ENCODE results near the gene ANO6. TPM values are rescaled to one million over a fixed set of nuclear protein-coding genes. Genes with fewer than 3 reads are reported as not detected.

ANO6 gene
- total RNA-seq, 1 experiment from 2014 or later = 46.8 TPM

GRCh38 chr12:45290216-45290605, 74.3 kb downstream of the ANO6 start:
- peaks cover 39% of the 10 kb centered on the region for H3K4me1 Mint-ChIP-seq
- ChIA-PET CTCF (no interaction called here), POLR2A (no interaction called here)
- DNase-seq (ENCODE audit: low spot score) (no peak), ATAC-seq (no peak)
- TF ChIP-seq ESRRA (CRISPR knock-in tag; IDR thresholded peaks at IDR 0.05; ENCODE audit: borderline replicate concordance) (no peak), ZBTB21 (CRISPR knock-in tag; IDR thresholded peaks at IDR 0.05; ENCODE audit: borderline replicate concordance) (no peak), IRF2 (CRISPR knock-in tag; IDR thresholded peaks at IDR 0.05; ENCODE audit: borderline replicate concordance, low read depth) (no peak), FOXP1 (CRISPR knock-in tag; IDR thresholded peaks at IDR 0.05; ENCODE audit: borderline replicate concordance) (no peak), HMGA2 (CRISPR knock-in tag; IDR thresholded peaks at IDR 0.05) (no peak), ZNF416 (CRISPR knock-in tag; IDR thresholded peaks at IDR 0.05) (no peak), NR3C1 (CRISPR knock-in tag; conservative IDR thresholded peaks at IDR 0.05; ENCODE audit: low read depth) (no peak), OVOL2 (CRISPR knock-in tag; IDR thresholded peaks at IDR 0.05; ENCODE audit: borderline replicate concordance) (no peak), SMAD4 (CRISPR knock-in tag; IDR thresholded peaks at IDR 0.05) (no peak), MYBL2 (CRISPR knock-in tag; IDR thresholded peaks at IDR 0.05) (no peak), NFYB (CRISPR knock-in tag; conservative IDR thresholded peaks at IDR 0.05; ENCODE audit: low read depth) (no peak), ELF4 (CRISPR knock-in tag; IDR thresholded peaks at IDR 0.05; ENCODE audit: low read depth) (no peak)
- TF ChIP-seq, protein P1, sequence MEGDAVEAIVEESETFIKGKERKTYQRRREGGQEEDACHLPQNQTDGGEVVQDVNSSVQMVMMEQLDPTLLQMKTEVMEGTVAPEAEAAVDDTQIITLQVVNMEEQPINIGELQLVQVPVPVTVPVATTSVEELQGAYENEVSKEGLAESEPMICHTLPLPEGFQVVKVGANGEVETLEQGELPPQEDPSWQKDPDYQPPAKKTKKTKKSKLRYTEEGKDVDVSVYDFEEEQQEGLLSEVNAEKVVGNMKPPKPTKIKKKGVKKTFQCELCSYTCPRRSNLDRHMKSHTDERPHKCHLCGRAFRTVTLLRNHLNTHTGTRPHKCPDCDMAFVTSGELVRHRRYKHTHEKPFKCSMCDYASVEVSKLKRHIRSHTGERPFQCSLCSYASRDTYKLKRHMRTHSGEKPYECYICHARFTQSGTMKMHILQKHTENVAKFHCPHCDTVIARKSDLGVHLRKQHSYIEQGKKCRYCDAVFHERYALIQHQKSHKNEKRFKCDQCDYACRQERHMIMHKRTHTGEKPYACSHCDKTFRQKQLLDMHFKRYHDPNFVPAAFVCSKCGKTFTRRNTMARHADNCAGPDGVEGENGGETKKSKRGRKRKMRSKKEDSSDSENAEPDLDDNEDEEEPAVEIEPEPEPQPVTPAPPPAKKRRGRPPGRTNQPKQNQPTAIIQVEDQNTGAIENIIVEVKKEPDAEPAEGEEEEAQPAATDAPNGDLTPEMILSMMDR (IDR thresholded peaks at IDR 0.05) = no peak
- TF ChIP-seq, protein P2, sequence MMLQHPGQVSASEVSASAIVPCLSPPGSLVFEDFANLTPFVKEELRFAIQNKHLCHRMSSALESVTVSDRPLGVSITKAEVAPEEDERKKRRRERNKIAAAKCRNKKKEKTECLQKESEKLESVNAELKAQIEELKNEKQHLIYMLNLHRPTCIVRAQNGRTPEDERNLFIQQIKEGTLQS (CRISPR knock-in tag; conservative IDR thresholded peaks at IDR 0.05) = no peak
- TF ChIP-seq, protein P3, sequence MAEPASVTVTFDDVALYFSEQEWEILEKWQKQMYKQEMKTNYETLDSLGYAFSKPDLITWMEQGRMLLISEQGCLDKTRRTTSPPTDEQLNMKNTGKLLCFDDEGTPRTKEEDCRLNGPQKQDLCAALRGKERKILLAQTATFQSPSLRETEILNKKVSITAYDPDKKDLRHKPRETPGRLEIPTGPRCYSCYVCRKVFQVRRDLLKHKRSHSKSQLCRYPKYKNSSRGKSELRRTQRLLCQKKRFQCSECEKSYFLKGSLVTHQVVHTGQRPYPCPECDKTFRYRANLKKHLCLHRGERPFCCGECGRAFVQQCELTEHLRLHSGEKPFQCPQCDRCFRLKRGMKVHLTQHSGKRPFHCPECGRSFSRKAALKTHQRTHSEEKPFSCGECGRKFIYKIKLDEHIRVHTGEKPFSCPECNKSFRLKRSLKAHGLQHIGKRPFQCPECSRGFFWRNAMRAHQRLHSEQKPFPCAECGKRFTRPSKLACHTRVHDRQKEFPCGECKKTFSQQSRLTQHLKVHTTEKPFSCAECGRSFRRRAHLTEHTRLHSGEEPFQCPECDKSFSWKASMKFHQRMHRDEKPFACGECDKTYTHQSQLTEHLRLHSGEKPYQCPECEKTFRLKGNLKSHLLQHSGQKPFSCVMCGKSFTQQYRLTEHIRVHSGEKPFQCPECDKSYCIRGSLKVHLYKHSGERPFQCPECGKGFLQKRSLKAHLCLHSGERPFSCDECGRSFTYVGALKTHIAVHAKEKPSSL (CRISPR knock-in tag; conservative IDR thresholded peaks at IDR 0.05) = no peak
- TF ChIP-seq, protein P4, sequence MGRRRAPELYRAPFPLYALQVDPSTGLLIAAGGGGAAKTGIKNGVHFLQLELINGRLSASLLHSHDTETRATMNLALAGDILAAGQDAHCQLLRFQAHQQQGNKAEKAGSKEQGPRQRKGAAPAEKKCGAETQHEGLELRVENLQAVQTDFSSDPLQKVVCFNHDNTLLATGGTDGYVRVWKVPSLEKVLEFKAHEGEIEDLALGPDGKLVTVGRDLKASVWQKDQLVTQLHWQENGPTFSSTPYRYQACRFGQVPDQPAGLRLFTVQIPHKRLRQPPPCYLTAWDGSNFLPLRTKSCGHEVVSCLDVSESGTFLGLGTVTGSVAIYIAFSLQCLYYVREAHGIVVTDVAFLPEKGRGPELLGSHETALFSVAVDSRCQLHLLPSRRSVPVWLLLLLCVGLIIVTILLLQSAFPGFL (CRISPR knock-in tag; IDR thresholded peaks at IDR 0.05; ENCODE audit: borderline replicate concordance) = no peak
- no peak overlapping the region for H3K4me3 Mint-ChIP-seq
- no peak overlapping the region for H3K27ac Mint-ChIP-seq
- H3K9me3 Mint-ChIP-seq = no peaks in the 10 kb centered on the region
- no peaks in the 10 kb centered on the region for H3K36me3 Mint-ChIP-seq
- no peaks in the 10 kb centered on the region for H3K27me3 Mint-ChIP-seq (ENCODE audit: low read depth)

DNA sequence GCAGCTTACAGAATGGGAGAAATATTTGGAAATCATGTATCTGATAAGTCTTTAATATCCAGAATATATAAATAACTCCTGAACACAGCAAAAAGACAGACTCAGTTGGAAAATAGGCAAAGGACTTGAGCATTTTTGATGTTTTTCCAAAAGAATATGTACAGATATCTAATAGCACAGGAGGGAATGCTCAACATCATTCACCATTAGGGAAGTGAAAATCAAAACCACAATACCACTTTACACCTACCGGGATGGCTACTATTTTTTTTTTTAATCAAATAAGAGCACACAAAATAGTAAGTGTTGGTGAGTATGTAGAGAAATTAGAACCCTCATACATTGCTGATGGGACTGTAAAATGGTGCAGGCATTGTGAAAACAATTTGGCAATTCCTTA, 75.6 kb downstream of the ANO6 start:
- Mint-ChIP-seq H3K36me3 (no peaks in the 10 kb centered on the region), H3K4me3 (no peak overlapping the region), H3K4me1 (peaks cover 28% of the 10 kb centered on the region), H3K27me3 (ENCODE audit: low read depth) (no peaks in the 10 kb centered on the region), H3K9me3 (no peaks in the 10 kb centered on the region), H3K27ac (no peak overlapping the region)
- no peak for ATAC-seq
- CTCF ChIA-PET = no interaction called here
- POLR2A ChIA-PET = no interaction called here
- DNase-seq (ENCODE audit: low spot score) = no peak
- TF ChIP-seq NR3C1 (CRISPR knock-in tag; conservative IDR thresholded peaks at IDR 0.05; ENCODE audit: low read depth) = no peak
- TF ChIP-seq CREB1 (CRISPR knock-in tag; IDR thresholded peaks at IDR 0.05) = no peak
- no peak for TF ChIP-seq ZNF416 (CRISPR knock-in tag; IDR thresholded peaks at IDR 0.05)
- no peak for TF ChIP-seq GRHL2 (CRISPR knock-in tag; IDR thresholded peaks at IDR 0.05; ENCODE audit: insufficient replicate concordance, severe bottlenecking)
- TF ChIP-seq, protein P5, sequence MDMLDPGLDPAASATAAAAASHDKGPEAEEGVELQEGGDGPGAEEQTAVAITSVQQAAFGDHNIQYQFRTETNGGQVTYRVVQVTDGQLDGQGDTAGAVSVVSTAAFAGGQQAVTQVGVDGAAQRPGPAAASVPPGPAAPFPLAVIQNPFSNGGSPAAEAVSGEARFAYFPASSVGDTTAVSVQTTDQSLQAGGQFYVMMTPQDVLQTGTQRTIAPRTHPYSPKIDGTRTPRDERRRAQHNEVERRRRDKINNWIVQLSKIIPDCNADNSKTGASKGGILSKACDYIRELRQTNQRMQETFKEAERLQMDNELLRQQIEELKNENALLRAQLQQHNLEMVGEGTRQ (CRISPR knock-in tag; IDR thresholded peaks at IDR 0.05) = no peak
- TF ChIP-seq NR1H2 (CRISPR knock-in tag; IDR thresholded peaks at IDR 0.05) = no peak
- no peak for TF ChIP-seq CREM (CRISPR knock-in tag; IDR thresholded peaks at IDR 0.05)
- TF ChIP-seq ZNF232 (CRISPR knock-in tag; IDR thresholded peaks at IDR 0.05) = no peak

Data from WTC11 (cell line).